Measurements from ENCODE around the gene PARP4.

DNA sequence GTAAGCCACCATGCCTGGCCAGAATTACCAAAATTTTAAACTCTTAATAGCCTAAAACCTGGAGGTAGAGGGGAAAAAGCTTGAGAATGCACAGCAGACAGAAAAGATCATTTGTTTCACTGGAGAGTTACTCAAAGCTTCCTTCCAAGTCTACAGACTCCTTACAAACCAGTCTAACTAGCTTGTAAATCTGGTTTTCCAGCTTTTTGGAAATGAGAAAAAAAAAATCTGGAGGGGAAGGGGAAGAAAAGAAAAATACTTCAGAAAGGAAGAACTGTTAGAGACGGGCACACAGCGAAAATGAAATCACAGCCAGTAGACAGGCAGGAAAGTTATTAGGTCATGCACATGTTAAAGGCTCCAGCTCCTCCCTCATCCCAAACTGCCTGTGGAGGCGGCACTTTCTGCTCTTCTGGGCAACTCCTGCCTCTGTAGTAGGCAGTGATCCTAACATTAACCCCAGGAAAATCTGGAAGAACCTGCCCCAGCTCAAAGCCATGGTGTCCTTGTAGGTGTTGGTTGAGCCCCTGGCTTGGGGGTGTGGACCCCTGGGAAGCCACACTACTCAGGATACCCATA, 17.3 kb downstream of the PARP4 start:
- TF ChIP-seq EZH2phosphoT487 (IDR thresholded peaks at IDR 0.05; ENCODE audit: insufficient read depth, low read depth) (no peak), EZH2 (IDR thresholded peaks at IDR 0.05; ENCODE audit: insufficient read depth, poor library complexity, severe bottlenecking) (no peak)
